DMS79 treated with DMSO at 0.1 percent for 48 hours (cell line): ENCODE data around the gene TMEM158.

ENCODE experiments used
- DNase-seq: peaks from one replicate; lab custom pipeline; 2025; lab: John Stamatoyannopoulos, UW

The TMEM158 gene

GRCh38 chr3:45232521-45232920 is 6.4 kb upstream of the TMEM158 start:
- no peak for DNase-seq

GRCh38 chr3:45227946-45228345 is 1.9 kb upstream of the TMEM158 start:
- no peak for DNase-seq

GRCh38 chr3:45227071-45227820 is 1.2 kb upstream of the TMEM158 start:
- DNase-seq = no peak

GRCh38 chr3:45225465-45226205 is 452 bp downstream of the TMEM158 start:
- DNase-seq = no peak

GRCh38 chr3:45224824-45225464 is 1.1 kb downstream of the TMEM158 start:
- DNase-seq = peak; percentile 4

- DNase-seq = no peak
Measured at GRCh38 chr3:45223889-45224727, 2.0 kb downstream of the TMEM158 start.

- no peak for DNase-seq
Measured at GRCh38 chr3:45219694-45220093, 6.4 kb downstream of the TMEM158 start.

GRCh38 chr3:45218578-45219390 is 7.3 kb downstream of the TMEM158 start:
- no peak for DNase-seq

- no peak for DNase-seq
Measured at GRCh38 chr3:45216021-45216609, 10.0 kb downstream of the TMEM158 start.

GRCh38 chr3:45215466-45215865 is 10.6 kb downstream of the TMEM158 start:
- no peak for DNase-seq

- no peak for DNase-seq
Measured at GRCh38 chr3:45214061-45214680, 11.9 kb downstream of the TMEM158 start.

- no peak for DNase-seq
Measured at GRCh38 chr3:45212095-45212468, 14.0 kb downstream of the TMEM158 start.

GRCh38 chr3:45211466-45212094 is 14.5 kb downstream of the TMEM158 start:
- DNase-seq = no peak

- DNase-seq = no peak
Measured at GRCh38 chr3:45210308-45211041, 15.6 kb downstream of the TMEM158 start.

- DNase-seq = no peak
Measured at GRCh38 chr3:45209526-45209925, 16.6 kb downstream of the TMEM158 start.

GRCh38 chr3:45208586-45208985 is 17.5 kb downstream of the TMEM158 start:
- no peak for DNase-seq

- no peak for DNase-seq
Measured at GRCh38 chr3:45207446-45207845, 18.6 kb downstream of the TMEM158 start.

- DNase-seq = no peak
Measured at GRCh38 chr3:45205126-45205525, 21.0 kb downstream of the TMEM158 start.

- no peak for DNase-seq
Measured at GRCh38 chr3:45204136-45204535, 22.0 kb downstream of the TMEM158 start.
